AG09319 (cell line): ENCODE measurements around the gene CH25H.

ENCODE experiments used
- DNase-seq: peaks from one replicate; pipeline ENCODE4 v3.0.0-alpha.2; 2010; ENCODE audit warnings: low read depth; ENCODE audit errors: extremely low read depth
- CTCF ChIP-seq: IDR thresholded peaks from 2 replicates; pipeline ENCODE4 v1.5.1; 2011; ENCODE audit warnings: low read depth, mild to moderate bottlenecking, inconsistent platforms, low read length, moderate library complexity

Gene CH25H

GRCh38 chr10:89163265-89163995 is 43.7 kb downstream of the CH25H start:
- no peak for TF ChIP-seq CTCF
- DNase-seq, result peak; percentile 49

- TF ChIP-seq CTCF, result no peak
- DNase-seq, result no peak
Measured at GRCh38 chr10:89162596-89162995, 44.5 kb downstream of the CH25H start.

GRCh38 chr10:89160339-89160738 is 46.8 kb downstream of the CH25H start:
- no peak for DNase-seq

GRCh38 chr10:89159761-89160160 is 47.4 kb downstream of the CH25H start:
- TF ChIP-seq CTCF, result no peak
- no peak for DNase-seq

More at GRCh38 chr10:89160339-89160738, 46.8 kb downstream of the CH25H start:
- no peak for TF ChIP-seq CTCF

- TF ChIP-seq CTCF, result no peak
- DNase-seq, result no peak
Measured at GRCh38 chr10:89159316-89159715, 47.8 kb downstream of the CH25H start.

- DNase-seq, result no peak
Measured at GRCh38 chr10:89158446-89158845, 48.7 kb downstream of the CH25H start.

More at GRCh38 chr10:89158446-89158845, 48.7 kb downstream of the CH25H start:
- TF ChIP-seq CTCF, result no peak
